NCI-H1436 treated with DMSO at 0.1 percent for 48 hours (cell line): ENCODE results near the gene CCDC85C.

Experiments used
- DNase-seq: peaks from one replicate; lab custom pipeline; 2025; lab: John Stamatoyannopoulos, UW

The CCDC85C gene

DNA sequence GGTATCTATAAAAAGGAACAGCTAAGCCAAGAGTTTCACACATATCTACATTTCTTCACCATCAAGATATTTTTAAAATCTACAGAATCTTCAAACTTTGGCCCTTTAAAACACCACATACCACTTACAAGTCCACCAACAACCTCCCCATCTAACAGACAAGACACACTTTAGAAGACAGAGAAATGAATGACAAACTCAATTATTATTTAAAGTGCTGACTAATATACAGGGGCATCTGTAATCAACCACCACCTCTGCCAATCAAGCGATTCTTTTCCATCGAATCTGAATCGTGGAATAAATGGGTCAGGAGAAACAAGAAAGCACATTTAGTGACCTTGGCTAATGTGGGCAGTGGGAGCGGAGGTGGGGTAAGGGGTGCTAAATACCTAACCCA lies 131.1 kb downstream of the CCDC85C start:
- DNase-seq, result no peak

DNA sequence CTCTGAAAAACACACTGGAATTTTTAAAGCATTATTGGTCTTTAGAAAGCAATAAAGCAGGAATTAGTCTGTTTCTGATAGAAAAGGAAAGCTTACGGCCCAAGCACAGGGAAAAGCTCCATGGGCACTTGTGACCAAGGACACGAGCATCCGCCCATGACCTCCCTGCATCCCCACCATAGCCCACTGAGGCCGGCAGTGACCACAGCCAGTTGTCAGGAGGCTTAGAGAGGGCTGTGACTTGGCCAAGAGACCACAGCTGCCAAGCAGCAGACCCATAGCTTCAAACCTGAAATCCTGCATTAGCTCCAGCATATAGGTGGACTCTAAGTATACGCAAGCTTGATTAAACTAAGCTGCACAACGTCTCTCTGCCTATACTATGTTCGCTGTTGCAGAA lies 132.3 kb downstream of the CCDC85C start:
- DNase-seq, result no peak

DNA sequence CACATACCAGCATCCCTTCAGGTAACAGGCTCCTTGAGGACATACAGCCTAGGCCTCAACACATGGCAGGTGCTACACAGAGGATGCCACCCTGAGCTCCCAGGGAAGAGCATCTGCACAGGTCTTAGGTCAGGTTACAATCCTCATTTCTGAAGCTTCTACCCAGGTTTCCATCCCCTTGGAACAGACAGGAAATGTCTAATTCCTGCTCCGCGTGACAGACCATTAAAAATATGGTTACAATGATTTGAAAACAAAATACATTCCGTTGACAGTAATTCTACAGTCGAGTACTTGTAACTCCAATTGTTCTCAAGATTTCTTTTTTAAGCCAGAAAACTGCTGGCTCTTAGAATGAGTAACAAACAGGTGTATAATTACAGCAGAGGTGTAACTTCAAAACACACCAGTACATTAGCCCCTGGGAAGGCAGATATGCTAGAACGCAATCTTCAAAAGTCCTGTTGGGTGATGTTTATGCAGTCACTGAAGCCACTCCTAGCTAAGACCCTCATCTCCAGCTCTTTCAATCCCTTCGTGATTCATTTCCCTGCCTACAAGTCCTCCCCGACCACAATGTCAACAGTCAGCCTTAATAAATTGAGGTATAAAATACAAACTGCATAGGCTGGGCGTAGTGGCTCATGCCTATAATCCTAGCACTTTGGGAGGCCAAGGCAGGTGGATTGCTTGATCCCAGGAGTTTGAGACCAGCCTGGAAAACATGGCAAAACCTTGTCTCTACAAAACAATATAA lies 135.0 kb downstream of the CCDC85C start:
- DNase-seq, result no peak

DNA sequence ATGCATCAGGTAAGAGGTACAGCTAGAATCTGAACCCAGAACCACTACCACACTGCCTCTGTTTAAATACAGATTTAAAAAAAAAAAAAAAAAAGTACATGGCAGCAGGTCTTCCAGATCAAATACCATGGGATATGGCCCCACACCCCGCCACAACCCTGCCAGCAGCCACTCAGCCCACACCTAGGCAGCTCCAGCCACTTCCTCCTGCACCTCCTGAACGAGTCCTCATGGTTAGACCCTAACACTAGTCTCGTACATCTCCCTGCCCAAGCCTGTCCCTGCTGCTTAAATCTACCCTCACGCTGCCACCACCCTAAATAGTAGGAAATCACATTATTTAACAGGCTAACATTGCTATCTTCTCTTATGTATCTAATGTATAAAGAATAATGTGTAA lies 135.9 kb downstream of the CCDC85C start:
- DNase-seq, result no peak

DNA sequence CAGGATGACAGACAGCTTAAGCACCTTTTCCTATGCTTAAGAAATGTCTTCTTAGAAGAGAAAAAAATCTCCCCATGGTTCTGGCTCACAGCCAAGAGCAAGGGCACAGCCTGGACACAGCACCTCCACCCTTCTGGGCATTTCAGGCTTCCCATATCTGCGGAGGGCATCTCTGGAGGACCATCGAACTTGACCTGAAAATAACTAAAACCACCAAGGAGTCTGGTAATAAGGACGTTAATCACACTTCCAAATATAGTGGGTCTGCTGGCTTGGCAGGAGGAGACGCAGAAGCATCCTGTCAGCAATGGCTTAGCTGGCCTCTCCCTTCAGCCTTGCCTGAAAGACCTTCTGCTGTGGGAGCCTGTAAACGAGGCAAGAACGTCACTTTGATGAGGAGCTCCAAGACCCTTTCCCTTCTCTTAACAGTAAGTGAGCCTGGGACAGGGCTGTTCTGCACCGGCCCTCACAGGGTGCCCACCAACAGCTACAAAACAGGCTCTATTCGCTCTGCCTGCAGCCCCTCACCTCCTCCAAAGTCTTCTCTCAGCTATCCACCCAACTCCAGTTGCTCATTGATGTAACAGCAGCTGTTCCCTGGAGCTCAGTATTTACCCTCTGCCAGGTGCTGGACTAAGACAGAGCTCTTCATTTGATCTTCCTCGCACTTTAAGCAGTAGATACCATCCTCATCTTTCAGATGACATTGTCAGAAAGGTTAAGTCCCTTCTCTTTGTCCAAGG lies 136.5 kb downstream of the CCDC85C start:
- DNase-seq, result no peak

DNA sequence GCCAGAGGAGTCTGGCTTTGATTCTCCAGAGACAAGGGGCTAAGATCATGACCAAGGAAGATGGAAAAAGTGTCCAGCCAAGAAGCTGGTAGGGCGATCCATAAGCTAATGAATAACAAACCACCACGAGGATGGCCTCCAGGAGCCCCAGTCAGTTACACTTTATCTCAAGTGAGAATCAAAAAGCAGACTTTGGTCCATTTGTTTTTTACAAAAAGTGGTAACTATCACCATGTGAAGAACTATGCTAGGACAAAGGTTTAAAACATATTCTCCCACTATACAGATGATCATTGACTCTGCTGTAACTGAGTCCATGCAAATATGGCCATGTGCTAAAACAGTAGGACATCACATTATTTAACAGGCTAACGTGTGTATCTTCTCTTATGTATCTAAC lies 137.2 kb downstream of the CCDC85C start:
- DNase-seq, result no peak

DNA sequence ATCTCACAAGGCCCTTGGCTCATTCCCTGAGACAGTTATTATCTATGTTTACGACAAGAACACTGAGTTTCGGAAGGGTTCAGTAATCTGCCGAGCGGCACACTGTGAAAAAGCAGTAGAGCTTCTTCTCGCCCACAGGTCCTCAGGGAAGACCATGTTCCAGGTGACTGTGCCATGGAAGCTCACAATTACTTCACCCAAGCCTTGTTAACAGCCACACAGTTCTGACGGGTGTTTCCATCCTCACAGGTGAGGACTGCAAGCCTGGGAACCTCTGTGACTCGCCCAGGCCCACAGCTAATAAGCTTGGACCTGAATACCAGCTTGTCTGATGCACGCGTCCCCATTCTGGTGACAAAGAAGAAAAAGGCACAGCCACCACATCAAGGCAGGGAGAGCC lies 138.7 kb downstream of the CCDC85C start:
- DNase-seq, result no peak

DNA sequence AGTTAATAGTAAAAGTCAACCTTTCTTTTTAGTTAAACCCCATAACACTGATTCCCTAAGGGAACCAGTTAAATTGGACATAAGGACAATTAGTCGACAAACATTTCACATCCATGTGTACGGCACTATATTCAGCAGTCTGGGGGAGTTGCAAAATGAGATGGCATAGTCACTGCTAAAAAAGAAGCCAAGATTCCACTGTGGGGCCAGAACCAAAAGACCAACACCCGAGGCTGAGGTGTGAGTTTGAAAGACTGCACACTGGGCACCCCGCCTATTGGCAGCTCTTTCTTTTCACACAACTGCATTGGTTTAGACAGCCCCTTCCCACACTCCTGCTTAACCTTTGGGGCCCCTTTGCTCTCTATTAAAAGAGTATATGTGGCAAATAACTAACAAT lies 140.0 kb downstream of the CCDC85C start:
- no peak for DNase-seq

DNA sequence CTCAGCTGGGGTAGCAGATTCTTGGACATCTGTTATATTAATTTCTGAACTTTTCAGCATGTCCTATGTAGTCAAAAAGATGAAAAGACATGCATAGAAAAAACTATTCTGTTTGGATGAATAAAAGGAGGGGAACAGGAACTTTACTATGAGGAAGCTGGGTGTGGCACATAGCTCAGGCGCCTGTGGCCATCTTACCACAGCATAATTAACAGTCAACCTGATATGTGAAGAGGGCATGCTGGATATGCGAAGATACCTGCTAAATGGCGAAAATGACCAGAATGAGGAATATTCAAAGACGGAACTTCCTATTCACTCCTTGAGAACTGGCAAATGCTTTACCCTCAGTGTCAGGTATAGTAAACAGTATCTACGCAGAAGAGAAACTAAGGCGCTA lies 141.8 kb downstream of the CCDC85C start:
- DNase-seq, result no peak

DNA sequence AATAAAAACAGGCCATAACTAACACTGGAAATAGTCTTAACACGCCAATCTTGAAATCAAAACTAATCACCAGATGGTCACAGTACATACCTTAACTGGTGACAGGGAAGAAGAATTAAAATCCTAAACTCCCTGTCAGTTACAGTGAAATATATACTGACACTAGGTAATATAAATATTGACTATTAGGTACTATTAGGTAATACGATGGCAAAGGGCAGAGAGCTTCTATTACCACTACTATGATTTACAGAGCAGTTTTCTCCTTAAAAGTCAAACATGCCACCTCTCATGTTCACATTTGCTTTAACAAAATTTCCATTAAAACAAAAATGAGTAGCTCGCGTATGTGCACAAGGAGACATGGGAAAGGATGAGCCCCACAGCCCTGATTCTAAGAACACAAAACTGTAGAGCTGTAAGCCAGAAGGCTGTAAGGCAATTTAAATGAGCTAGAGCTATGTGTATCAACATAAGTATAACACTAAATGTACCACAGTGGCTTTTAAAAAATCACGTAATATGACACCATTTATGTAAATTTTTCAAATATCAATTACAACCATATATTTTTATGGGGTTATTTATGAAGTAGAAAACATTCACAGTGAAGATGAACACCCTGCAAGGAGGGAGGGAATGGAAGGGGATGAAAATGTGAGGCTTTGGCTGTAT lies 142.5 kb downstream of the CCDC85C start:
- no peak for DNase-seq

DNA sequence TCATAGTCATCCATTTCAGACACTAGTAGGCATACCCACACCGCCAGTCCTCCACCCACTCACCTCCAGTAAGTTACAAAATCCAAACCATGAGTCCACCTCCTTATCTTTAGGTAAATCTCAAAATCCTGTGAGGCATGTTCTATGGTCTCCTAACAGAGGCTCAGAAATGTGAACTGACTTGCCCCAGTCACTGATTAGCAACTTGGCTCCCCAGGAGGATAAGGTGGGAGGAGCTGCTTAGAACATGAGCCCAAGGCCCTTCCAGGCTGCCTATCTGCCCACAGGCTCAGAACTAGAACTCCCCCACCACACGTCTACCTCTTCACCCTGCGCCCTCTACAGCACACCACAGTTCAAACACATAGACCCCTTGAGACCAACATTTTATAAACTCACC lies 143.2 kb downstream of the CCDC85C start:
- DNase-seq, result no peak

DNA sequence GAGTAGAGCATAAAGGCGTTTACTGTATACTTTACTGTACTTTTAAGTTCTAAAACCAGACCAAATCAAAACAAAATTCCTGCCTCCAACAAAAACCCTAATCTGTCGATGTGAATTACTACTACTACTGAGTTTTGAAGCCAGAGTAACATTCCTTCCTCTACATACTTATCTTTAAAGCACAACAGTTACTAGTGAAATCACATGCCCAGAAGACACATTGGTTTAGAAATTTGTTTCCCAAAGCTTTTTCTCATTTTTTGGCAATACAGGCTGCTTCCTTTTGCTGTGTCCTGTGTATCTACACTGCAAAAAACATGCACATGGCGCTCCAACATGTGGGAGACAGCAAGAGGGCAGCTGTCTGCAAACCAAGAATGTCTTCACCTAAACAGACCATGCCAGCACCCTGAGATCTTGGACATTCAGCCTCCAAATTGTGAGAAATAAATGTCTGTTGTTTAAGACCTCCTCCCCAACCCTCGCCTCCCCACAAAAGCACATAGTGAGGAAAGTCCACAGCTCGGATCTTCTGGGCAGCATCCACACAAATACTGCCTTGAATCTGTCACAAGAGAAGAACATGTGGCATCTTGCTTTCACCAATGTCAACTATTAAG lies 144.4 kb downstream of the CCDC85C start:
- no peak for DNase-seq

DNA sequence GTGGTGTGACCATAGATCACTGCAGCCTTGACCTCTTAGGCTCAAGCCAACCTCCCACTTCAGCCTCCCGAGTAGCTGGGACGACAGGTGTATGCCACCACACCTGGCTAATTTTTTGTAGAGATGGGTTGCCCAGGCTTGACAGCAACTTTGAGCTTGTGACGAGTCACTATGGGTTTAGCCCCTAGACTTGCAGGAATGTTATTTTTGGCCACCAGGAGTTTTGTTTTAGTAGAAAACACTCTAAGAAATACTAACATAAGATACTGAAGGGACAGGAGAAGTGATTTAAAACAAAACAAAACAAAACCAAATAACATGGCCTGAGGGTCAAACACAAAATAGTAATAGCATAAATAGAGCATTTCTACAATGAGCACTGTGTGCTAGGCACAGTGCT lies 149.8 kb downstream of the CCDC85C start:
- DNase-seq, result no peak

DNA sequence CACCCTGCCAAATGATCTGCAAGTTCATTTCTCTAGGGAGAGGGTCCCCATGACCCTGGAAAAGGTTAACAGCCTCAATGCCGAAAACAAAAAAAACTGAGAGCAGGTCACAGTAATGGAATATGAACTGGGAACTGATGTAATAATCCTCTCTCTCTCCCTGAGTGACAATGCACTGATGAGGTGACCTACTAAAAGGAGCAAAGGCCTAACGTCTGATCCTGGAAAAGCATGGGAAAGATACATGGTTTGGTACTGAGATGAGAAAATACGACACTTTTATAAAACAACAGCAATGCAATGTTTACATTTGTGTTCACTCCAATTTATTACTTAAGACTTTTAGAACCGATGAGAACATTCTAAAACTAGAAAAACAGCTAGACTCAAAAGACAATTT lies 151.0 kb downstream of the CCDC85C start:
- no peak for DNase-seq

DNA sequence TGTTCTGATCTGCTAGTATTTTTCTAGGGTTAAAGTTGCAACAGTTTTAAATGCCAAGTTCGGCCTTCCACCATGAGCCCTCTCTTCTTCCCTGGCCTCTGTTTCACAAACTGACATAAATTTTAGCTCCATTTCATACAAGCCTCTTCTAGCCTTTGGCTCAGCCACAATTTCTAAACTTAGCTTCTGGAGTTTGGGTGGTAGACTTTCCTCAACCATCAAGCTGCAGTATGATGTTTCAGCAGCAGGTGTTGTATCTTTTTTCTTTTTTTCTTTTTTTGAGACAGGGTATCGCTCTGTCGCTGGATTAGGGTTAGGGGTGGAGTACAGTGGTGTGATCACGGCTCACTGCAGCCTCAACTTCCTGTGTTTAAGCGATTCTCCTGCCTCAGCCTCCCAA lies 152.8 kb downstream of the CCDC85C start:
- no peak for DNase-seq

DNA sequence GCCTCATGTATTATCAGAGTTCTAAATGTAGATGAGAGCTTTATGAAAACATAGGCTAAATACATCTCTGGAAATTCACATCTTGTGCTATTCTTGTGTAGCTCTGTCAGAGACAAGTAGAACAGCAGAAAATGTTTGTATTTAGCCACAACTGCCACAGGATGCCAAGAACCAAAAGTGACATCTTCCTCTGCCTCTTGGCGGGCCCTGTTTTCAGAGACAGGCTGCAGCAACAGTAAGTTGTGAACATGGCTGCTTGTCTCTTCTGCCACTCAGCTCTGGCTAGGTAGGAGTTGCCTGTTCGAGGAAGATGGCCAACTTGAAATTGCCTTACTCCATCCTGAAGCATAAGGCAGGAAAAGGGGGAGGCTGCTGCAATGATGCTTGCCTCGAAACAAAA lies 153.7 kb downstream of the CCDC85C start:
- DNase-seq, result no peak
